HG03432 (cell line): ENCODE results near the gene MAP4K1.

ENCODE experiments used
- ATAC-seq: cut with Tn5 transposase; IDR thresholded peaks from one replicate; pipeline ENCODE4 v1.9.1; 2021; ENCODE audit warnings: mild to moderate bottlenecking, moderate library complexity; ENCODE audit not compliant: unreplicated experiment

Gene MAP4K1

GRCh38 chr19:38549061-38549460, 68.7 kb downstream of the MAP4K1 start:
- ATAC-seq = no peak

GRCh38 chr19:38547421-38547820, 70.3 kb downstream of the MAP4K1 start:
- ATAC-seq = no peak

- ATAC-seq = no peak
Observed at GRCh38 chr19:38545596-38545995, 72.2 kb downstream of the MAP4K1 start.

GRCh38 chr19:38544569-38545315, 73.0 kb downstream of the MAP4K1 start:
- ATAC-seq = no peak

GRCh38 chr19:38543807-38544568, 73.8 kb downstream of the MAP4K1 start:
- no peak for ATAC-seq

GRCh38 chr19:38543286-38543806, 74.4 kb downstream of the MAP4K1 start:
- ATAC-seq = no peak

- ATAC-seq = no peak
Observed at GRCh38 chr19:38542040-38542439, 75.7 kb downstream of the MAP4K1 start.

GRCh38 chr19:38539751-38540150, 78.0 kb downstream of the MAP4K1 start:
- ATAC-seq = no peak

GRCh38 chr19:38538793-38539528, 78.8 kb downstream of the MAP4K1 start:
- no peak for ATAC-seq

- ATAC-seq = no peak
Observed at GRCh38 chr19:38538386-38538785, 79.4 kb downstream of the MAP4K1 start.
